T-helper 1 cell treated with Interleukin-12 subunit alpha and Interleukin-12 subunit beta and Interleukin-4 antibody, amounts not matched to agents 30 ng/mL and 1 ng/mL, for 36 hours (primary cell): Measurements from ENCODE around the gene DDN. TPM values are rescaled to one million over a fixed set of nuclear protein-coding genes. Genes with fewer than 3 reads are reported as not detected.

ENCODE experiments used
- intact Hi-C: fragments of 100-400 bp; cut with micrococcal nuclease; formaldehyde crosslinking; loops from one replicate; pipeline ENCODE4 v1.15.1; 2024
- total RNA-seq: library from RNA; stranded (reverse); gene quantifications from 2 replicates; pipeline ENCODE4 v1.2.3, GENCODE V29; 2022

The DDN gene
- total RNA-seq, 1 donor from 2014 or later, result 0.07 TPM

DNA sequence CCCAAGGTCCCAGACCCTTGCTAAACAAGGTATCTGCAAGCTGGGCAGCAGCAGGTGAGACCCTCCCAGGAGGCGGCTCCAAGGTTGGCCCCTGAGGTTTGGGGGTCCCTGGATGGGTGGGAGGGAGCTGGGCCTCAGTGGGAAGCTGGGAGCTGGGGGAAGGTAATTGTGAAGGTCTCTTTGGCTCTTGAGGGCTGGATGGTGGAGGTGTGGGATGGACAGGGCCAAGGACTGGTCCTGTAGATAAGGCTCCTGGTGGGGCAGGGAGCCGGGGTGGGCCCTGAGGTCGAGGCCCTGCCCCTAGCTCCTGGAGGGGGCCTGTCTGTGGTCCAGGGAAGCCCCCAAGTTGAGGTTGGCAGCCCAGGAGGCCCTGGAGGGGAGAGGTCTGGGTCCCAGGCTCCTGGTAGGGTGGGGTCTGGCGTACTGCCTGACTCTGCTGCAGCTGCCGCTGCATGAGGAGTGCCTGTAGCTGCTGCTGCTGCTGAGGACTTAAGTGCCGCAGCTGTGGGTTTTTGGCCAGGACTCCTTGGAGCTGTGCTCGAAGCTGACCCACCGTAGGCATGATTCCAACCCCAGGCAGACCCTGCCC, 32.5 kb upstream of the DDN start:
- intact Hi-C loops, result no loop called here

GRCh38 chr12:49030714-49031572, 31.8 kb upstream of the DDN start:
- intact Hi-C loops, result no loop called here

DNA sequence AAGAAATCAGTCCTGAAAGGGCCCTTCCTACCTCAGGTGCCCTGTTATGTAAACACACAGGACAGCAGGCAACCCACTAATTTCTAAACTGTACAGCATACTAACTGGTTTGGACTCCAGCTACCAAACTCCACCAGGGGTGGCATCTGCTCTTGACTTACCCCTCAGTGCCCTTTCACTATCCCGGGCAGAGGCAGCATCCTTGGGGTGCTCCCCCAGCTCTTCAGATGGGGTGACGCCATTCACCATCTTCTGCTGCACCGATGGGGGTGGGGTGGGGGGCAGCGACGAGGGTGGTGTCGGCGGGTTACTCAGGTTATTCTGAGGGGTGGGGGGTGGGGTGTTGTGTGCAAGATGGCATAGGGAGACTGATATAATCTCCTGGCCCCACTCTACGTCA, 30.9 kb upstream of the DDN start:
- intact Hi-C loops, result no loop called here

GRCh38 chr12:49028666-49029275, 29.6 kb upstream of the DDN start:
- intact Hi-C loops, result no loop called here

GRCh38 chr12:49027846-49028555, 28.8 kb upstream of the DDN start:
- intact Hi-C loops, result no loop called here

DNA sequence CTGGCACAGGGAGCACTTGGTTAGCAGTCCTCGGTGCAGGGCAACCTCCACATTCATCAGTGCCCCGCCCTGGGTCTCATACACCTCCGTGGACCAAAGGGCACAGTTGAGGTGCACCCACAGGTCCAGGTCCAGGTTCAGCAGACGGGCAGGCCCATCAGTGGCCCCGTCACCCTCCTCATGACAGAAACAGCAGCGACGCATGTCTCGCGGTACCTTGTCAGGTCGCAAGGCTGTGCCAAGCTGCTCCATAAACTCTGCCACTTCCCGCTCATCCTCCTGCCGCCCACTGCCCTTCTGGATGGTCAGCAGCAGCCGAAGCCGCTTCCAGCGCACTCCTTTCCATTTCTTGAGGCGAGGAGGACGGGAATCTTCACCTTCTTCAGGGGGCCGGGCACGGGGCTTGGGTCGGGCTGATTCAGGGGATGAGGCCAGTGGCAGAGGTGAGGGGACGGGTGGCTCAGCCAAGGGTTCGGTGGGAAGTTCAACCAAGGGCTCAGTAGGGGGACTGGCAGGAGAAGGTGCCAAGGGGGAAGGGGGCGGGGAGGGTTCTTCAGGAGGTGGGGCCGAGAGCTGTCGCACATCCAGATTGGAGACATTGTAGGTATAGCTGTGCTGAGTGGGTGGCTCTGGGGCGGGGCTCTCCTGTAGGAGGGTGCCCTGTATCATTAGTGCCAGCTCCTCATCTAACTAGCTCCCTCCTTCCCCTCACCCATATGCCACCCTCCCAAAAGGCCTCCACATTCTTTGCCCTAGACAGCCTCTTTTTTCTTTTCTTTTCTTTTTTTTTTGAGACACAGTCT, 27.7 kb upstream of the DDN start:
- intact Hi-C loops, result no loop called here

DNA sequence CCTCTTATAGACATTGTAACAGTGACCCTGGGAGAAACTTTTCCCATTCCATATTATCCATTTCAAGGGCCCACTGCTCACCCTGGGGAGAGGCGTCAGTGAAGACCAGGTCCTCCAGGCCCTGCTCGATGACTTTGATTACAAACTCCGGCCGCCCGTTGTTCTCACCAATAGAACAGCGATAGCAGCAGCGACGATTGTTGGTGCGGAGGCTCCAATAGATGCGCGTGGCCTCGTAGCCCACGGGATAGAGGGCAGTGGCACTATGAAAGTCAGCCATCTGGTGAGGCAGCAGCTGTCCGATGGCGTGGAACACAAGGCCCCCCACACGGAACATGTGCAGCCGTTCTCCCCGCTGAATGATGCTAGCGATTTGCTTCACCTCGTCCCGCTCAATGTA, 26.9 kb upstream of the DDN start:
- intact Hi-C loops, result no loop called here

- intact Hi-C loops, result no loop called here
These were observed 26.3 kb upstream of the DDN start for GRCh38 chr12:49025463-49025862.

GRCh38 chr12:49024543-49024942, 25.4 kb upstream of the DDN start:
- intact Hi-C loops, result no loop called here

GRCh38 chr12:49023812-49024211, 24.6 kb upstream of the DDN start:
- intact Hi-C loops, result no loop called here

- intact Hi-C loops, result no loop called here
These were observed 23.5 kb upstream of the DDN start for GRCh38 chr12:49022558-49023178.

GRCh38 chr12:49021292-49021915, 22.2 kb upstream of the DDN start:
- intact Hi-C loops, result no loop called here

DNA sequence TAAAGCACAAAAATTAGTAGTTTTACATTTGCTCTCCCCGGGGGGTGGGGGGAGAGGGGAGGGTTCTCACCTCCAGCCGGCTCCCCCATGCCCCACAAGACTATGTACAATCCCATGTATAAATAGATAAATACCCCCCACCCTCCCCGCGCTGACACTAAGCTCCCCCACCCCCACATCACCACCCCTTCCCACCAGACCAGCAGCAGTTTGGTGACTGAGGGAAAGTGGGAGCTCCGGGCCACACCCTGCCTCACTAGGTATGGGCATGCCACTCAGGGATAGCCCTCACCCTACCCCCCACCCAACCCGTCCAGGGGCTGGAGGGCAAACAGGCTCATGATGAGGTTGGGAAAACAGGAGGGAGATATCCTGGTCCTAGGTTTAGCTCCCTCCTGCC, 21.3 kb upstream of the DDN start:
- intact Hi-C loops, result no loop called here

DNA sequence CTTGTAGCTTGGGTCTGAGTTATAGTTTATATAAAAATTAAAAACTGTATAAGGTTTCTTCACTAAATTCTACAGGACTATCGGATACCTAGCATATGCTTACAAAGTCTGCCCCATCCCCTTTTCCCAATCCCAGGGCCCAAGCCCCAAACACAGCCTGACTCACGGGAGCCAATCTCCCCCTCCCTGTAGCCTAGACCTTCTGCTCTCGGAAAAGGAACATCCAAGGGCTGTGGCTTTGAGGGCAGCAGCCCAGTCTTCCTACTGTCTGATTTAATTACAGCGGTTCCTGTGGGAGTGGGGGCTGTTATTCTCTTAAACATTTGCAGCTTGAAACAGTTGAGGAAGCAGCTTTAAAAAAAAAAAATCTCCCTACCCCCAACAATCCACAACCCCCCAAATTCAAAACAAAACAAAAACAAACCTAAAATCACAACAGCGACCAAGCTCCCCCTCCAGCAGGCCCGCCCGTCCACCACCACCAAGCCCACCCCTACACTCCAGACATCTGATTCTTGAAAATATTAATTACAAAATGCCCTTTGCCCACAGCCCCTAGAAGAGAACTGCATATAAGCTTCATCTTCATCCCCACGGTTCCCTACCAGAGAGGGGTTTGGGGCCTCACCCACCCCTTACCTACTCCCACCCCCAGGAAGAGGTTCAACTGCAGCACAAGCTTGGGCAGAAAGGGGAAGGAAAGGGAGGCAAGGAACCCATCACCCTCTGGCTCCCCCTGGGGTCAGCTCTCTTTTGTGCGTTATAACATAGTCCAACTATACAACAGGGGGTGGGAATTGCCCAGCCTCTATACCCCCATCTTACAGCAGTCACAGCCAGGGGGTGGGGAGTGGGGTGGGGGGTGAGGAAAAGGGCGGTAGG, 20.5 kb upstream of the DDN start:
- intact Hi-C loops, result loop anchor here (1.0 to 5.0 kb wide), 4 partner anchors 246 to 723 kb away; partner anchors contain the start of genes CCNT1, MCRS1, TMBIM6 and TUBA1C

- intact Hi-C loops, result loop anchor here (1.0 to 5.0 kb wide), 4 partner anchors 246 to 723 kb away; partner anchors contain the start of genes CCNT1, MCRS1, TMBIM6 and TUBA1C
These were observed 19.9 kb upstream of the DDN start for GRCh38 chr12:49019120-49019430.

DNA sequence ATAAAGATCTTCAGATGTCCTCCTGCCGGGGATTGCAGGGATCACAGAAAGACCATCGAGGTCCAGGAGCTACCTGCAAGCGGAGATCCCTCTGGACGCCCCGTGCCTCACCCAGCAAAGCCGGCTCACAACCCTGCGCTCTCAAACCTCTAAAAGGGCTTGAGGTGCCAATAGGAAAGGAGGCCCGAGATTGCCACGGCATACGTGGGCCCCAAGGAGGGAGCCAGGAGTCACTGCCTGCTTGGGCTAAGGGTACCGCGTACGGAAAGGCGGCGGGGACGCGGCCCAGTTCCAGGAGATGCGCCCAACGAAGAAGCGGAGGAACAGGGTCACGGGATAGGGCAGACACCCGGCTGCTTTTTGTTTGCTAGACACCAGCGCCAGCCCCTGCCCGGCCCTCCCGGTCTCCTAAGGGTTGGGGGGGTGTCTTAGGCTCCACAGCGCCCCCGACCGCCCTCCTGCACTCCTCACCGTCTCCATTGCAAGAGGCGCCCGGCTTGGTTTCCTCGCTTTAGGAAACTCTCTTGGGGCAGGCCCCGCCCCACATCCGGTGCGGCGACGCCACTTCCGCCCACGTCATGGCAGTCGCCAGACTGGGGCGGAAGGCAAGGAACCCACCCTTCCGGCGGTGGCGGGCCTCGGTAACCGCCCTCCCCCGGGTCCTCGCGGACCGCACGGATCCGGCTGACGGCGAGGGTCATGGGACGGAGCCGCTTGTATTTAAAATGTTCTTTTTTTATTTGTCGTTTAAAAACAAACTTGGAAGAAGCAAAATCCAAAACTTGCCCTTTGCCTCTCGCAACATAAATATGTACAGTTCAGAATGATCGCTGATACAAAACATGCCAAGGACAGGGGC, 19.3 kb upstream of the DDN start, which contains the start of gene PRKAG1:
TSS of gene PRKAG1 (minus strand) at position 516 of the 859 bp plus-strand sequence. CDS start at position 480, 36 bp downstream.
- intact Hi-C loops, result loop anchor here (1.0 to 5.0 kb wide), 14 partner anchors 22 to 724 kb away; partner anchors contain the start of genes ARF3, CCNT1, KMT2D and LMBR1L

GRCh38 chr12:49017891-49018260, 18.7 kb upstream of the DDN start:
- intact Hi-C loops, result loop anchor here (1.0 to 5.0 kb wide), 13 partner anchors 22 to 724 kb away; partner anchors contain the start of genes ARF3, CCNT1, KMT2D and LMBR1L

DNA sequence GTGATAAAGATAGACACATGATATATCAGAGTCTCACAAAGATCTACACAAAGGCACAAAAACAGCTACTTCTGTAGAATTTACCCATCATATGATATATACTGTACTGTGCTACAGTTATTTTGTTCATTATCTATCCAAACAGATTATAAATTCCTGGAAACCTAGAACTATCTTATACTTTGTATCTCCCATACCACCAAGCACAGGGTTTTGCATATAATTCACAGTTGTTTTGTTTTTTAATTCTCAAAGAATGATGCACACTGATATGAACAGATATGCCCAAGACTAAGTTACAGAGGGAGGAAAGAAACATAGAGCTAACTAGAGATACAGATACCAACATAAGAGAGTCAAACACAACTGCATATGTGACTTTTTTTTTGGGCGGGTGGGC, 16.0 kb upstream of the DDN start:
- intact Hi-C loops, result loop anchor here (5.0 kb wide), 2 partner anchors 552 to 727 kb away; partner anchors contain the start of genes MCRS1 and TMBIM6
